NB4 (cell line): ENCODE measurements around the gene RCN2.

ENCODE experiments used
- DNase-seq: peaks from one replicate; pipeline ENCODE4 v3.0.0; 2010; ENCODE audit warnings: low read depth
- H3K4me3 ChIP-seq: one replicate; pipeline ENCODE4 v1.5.1; 2011; ENCODE audit warnings: mild to moderate bottlenecking, low read depth, low read length, moderate library complexity
- MAX ChIP-seq: IDR thresholded peaks from 2 replicates; pipeline ENCODE4 v1.6.1; 2011; ENCODE audit warnings: low read depth, low read length
- MYC ChIP-seq: IDR thresholded peaks from 2 replicates; pipeline ENCODE4 v1.6.1; 2011; ENCODE audit warnings: low read depth, low read length
- POLR2A ChIP-seq: IDR thresholded peaks from 2 replicates; pipeline ENCODE4 v1.6.1; 2011; ENCODE audit warnings: mild to moderate bottlenecking; ENCODE audit not compliant: insufficient read length; ENCODE audit errors: extremely low read depth
- TF ChIP-seq, protein P1 (sequence below): IDR thresholded peaks from one replicate; pipeline ENCODE4 v1.5.1; 2012; ENCODE audit warnings: low read depth, low read length

Gene RCN2

DNA sequence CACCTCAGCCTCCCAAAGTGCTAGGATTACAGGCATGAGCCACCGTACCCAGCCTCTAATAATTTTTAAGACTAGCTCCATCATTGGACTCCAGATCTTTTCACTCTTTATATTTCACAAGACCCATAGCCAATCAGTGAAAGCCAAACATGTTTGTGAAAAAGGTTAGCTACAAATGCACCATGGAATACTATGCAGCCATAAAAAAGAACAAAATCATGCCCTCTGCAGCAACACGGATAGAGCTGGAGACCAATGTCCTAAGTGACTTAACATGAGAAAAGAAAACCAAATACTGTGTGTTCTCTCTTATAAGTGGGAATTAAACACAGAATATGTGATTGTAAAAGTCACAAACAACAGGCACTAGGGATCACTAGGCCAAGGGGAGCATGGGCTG is 29.6 kb upstream of the RCN2 start:
- no peak overlapping the region for H3K4me3 ChIP-seq
- no peak for TF ChIP-seq MYC
- TF ChIP-seq, protein P1, sequence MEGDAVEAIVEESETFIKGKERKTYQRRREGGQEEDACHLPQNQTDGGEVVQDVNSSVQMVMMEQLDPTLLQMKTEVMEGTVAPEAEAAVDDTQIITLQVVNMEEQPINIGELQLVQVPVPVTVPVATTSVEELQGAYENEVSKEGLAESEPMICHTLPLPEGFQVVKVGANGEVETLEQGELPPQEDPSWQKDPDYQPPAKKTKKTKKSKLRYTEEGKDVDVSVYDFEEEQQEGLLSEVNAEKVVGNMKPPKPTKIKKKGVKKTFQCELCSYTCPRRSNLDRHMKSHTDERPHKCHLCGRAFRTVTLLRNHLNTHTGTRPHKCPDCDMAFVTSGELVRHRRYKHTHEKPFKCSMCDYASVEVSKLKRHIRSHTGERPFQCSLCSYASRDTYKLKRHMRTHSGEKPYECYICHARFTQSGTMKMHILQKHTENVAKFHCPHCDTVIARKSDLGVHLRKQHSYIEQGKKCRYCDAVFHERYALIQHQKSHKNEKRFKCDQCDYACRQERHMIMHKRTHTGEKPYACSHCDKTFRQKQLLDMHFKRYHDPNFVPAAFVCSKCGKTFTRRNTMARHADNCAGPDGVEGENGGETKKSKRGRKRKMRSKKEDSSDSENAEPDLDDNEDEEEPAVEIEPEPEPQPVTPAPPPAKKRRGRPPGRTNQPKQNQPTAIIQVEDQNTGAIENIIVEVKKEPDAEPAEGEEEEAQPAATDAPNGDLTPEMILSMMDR, result no peak
- DNase-seq, result no peak

DNA sequence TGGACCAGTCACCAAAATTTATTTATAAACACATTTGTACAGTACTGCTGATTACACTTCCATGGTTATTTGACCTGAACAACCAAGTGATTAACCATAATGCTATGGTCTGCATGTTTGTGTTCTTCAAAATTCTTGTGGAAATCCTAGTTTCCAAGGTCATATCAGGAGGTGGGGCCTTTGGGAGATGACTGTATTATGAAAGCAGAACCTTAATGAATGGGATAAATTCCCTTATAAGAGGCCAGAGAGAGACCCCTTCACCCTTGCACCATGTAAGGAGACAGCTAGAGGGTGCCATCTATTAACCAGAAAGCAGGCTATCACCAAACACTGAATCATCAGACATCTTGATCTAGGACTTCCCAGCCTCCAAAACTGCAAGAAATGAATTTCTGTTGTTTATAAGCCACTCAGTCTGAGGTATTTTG is 28.3 kb upstream of the RCN2 start:
- no peak for TF ChIP-seq POLR2A
- TF ChIP-seq, protein P1, result peak; percentile 60
- peak overlapping the region; percentile 7 for H3K4me3 ChIP-seq
- peak; percentile 80 for DNase-seq

DNA sequence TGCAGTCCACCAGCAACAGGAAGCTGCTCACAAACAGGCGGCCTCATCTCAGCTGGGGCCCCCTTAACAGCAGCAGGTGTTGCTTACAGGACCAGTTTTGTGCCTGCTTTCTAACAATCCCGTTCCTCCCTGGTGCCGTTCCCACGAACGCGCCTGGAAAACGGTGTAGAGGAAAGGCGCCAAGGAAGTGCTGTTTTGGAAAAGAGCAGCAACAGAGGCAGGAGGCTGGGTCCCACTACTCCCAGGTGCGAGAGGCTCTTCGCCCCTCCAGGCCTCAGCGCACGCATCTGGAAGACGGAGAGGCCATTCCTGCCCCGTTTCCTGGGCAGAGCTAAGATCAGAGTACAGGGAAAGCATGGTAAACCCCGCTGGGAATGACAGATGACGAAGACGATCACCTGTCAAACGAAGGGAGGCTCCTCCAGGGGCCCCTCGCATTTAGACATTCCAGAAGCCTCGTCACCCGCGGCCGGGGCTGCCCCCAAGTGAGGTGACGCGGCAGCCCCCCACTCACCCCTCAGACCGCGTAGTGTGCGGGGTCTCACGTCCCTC is 27.0 kb upstream of the RCN2 start:
- DNase-seq, result peak; percentile 38
- TF ChIP-seq MYC, result 0 out of 2 replicates have a peak, but pooled peaks have one; percentile 49
- TF ChIP-seq, protein P1, result no peak
- no peak for TF ChIP-seq POLR2A
- TF ChIP-seq MAX, result peak; percentile 41
- H3K4me3 ChIP-seq, result peak overlapping the region; percentile 64

DNA sequence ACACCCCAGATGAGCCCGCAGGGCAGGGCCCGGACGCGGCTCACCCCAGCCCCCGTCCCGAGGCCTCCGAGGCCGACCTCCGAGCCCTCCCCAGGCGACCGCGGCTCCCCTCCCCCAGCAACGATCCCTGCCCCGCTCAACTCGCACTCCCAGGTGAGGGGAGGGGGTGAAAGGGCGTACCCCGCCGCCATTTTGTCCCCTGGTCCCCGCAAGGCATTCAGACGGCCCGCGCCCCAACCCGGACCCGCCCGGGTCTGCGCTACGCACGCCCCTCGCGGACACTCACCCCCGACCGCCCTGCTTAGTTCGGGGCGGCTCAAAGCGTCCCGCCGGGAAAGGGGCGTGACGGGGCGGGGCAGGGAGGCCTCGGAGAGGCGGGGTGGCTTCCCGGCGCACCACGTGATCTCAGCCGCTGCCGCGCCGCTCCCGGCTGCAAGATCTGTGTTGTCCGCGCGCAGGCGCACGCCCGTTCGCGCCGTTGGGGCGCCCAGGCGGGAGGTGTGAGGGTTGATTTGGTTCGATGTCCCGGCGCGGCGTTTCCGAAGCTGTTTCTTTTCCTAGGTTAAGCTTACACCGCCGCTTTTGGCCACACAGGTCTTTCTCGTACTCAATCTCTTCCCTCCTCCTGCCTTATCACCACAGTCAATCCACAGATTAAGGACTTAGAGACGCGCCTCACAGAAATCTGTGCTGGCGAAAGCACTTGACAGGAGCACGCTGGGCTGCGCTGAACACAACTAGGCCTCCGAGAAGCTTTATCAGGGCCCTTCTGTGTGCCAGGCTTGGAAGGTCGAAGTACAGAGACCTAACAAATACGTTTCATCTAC is 26.3 kb upstream of the RCN2 start, which contains the start of gene SCAPER:
Gene SCAPER (minus strand): TSS at position 328 of the 827 bp plus-strand sequence. CDS start 21,523 bp downstream, outside the sequence.
- TF ChIP-seq, protein P1, result no peak
- TF ChIP-seq MYC, result no peak
- TF ChIP-seq POLR2A, result peak; percentile 79
- TF ChIP-seq MAX, result peak; percentile 95

DNA sequence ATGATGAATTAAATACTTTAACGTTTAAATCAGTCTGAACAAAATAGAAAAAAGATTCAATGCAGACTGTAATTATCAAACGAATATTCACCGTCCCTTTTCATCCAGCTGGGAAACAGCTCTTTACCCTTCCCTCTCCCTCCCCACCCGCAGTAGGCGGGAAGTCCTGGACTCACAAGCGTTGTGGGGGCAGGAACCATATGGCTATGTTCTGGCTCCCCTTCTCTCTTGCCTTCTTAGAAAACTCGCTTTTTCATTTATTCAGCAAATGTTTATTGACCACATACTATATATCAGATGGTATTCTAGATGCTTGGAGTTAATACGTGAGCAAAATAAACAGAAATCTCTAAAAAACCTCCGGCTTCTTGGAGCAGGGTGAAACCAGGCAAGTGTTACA is 25.7 kb upstream of the RCN2 start:
- DNase-seq, result no peak
- TF ChIP-seq MYC (no peak), POLR2A (no peak), MAX (no peak)
- TF ChIP-seq, protein P1, result no peak
- no peak overlapping the region for H3K4me3 ChIP-seq

More for the DNA sequence above, 26.3 kb upstream of the RCN2 start, which contains the start of gene SCAPER:
- H3K4me3 ChIP-seq, result peak within 1 kb of the TSS; percentile 64
- peak; percentile 97 for DNase-seq
